ENCODE measurements around the gene ADCY5.
A peak's percentile ranks its signal among the peaks of the same experiment; 100 is the strongest.

Gene ADCY5

DNA sequence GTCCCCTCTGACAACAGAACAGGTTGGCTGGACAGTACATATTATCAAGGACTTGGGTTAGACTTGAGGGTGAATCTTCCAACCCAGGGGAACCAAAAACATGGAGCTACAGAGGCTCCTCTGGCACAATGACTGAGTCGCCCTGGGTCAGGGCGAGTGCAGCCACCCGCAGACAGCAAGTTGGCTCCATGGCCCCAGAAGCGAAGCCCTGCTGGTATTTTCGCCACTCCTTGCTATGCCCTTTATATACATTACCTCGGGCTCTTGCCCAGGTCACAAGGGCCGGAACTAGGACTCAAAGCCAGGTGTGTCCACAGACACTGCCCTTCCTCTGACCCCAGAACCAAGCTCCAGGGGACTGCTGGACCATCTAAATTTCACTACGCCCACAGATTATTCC is 64.6 kb downstream of the ADCY5 start:
- no peak for DNase-seq

DNA sequence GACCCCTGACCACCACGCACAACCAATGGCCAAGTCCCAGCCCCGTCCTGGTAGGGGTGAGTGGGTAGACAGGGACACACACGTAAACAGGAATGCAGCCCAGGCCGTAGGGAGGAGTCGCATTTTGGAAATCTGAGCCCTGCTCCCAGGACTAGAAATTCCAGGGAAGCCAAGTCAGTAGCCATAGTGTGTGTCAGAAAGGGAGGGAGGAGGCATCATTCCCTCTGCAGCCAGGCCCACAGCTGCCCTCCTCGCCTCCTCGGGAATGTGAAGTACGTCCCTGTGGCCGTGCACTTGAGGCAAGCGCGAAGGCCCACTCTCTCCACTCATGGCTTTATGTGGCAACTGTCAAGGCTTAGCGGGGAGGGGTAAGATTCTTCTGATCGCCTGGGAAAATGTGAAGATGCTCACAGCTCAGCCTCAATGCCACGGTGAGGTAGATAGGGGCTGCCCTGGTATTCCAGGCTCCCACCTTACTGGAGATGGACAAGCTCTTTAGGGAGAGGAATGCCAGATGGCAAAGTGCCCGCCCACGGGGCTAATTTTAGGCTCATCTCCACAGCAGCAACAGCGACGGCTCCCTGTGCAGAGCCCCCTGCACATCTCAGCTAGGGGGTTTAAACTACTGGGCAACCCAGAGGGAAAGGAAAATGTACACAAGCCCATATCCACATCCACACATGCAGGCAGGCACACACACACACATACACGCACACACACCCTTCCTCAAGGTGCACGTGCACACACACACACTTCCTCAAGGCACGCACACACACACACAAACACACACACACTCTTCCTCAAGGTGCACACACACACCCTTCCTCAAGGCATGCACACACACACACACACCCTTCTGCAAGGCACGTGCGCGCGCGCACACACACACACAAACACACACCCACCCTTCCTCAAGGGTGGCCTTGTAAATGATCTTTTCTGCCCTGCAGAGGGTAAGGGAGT is 65.5 kb downstream of the ADCY5 start:
- peak; percentile 35 for DNase-seq

GRCh38 chr3:123380261-123380660 is 68.6 kb downstream of the ADCY5 start:
- no peak for DNase-seq

DNA sequence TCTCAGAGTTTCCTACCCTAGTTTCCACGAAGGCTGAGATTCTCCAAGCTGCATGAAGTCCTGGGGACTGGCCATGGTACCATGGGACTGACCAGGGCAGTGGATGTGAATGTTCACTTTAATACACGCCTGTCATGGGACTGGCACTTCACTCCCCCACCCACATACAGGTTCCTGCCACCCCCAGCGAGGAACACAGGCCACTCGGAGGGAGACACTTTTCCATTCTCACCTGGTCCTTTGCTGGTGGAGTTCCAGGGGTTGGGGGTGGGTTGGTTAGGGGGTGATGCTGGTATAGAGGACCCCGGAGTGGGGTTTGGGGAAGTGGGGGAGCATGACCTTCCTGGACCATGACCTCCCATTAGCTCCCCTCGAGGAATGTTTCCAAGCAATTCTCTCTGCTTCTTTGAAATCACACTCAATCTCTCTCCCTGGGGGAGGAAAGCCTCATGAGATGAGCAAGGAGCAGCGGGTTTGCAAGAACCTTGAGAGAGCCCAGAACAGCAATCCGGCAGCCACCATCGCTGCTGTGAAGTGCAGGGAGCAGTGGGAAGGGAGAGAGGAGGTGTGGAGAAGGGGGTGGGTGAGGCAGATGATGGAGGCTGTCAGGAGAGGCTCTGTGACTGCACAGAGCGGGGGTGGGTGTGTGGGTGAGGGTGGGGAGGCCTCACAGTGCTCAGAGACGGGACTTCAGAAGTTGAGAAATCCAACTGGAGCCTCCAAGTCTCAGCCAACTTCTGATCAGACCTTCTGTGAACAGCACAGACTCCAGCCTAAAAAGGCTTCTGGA is 69.7 kb downstream of the ADCY5 start:
- no peak for DNase-seq

- DNase-seq = no peak
Measured at GRCh38 chr3:123378409-123378915, 70.4 kb downstream of the ADCY5 start.

- no peak for DNase-seq
Measured at GRCh38 chr3:123377243-123377740, 71.6 kb downstream of the ADCY5 start.

GRCh38 chr3:123376451-123377242 is 72.2 kb downstream of the ADCY5 start:
- DNase-seq = no peak

- DNase-seq = no peak
Measured at GRCh38 chr3:123375014-123375940, 73.6 kb downstream of the ADCY5 start.

- DNase-seq = peak; percentile 92
Measured at GRCh38 chr3:123374016-123374415, 74.9 kb downstream of the ADCY5 start.

- peak; percentile 29 for DNase-seq
Measured at GRCh38 chr3:123373474-123373987, 75.4 kb downstream of the ADCY5 start.

GRCh38 chr3:123372686-123373473 is 76.0 kb downstream of the ADCY5 start:
- peak; percentile 20 for DNase-seq

- no peak for DNase-seq
Measured at GRCh38 chr3:123371859-123372685, 76.8 kb downstream of the ADCY5 start.

GRCh38 chr3:123371426-123371825 is 77.5 kb downstream of the ADCY5 start:
- no peak for DNase-seq

DNA sequence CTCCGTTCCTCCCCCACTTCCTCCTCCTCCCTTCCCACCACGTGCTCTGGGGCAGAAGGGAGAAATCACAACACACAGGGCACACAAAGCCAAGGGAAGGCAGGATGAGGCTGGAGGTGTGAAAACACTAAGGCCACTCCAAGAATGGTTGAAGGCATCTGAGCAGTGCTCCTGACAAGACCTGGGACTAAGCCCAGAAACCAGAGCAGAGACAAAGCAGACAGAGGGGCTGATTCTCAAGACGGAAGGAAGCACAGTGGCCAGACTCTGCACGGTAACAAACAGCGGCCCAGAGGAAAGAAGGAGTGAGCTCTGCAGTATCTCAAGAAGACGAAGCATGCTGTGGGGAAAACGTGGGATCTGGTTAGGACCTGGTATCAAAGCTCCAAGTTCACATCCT is 78.1 kb downstream of the ADCY5 start:
- DNase-seq = no peak

GRCh38 chr3:123369085-123369484 is 79.8 kb downstream of the ADCY5 start:
- DNase-seq = no peak

DNA sequence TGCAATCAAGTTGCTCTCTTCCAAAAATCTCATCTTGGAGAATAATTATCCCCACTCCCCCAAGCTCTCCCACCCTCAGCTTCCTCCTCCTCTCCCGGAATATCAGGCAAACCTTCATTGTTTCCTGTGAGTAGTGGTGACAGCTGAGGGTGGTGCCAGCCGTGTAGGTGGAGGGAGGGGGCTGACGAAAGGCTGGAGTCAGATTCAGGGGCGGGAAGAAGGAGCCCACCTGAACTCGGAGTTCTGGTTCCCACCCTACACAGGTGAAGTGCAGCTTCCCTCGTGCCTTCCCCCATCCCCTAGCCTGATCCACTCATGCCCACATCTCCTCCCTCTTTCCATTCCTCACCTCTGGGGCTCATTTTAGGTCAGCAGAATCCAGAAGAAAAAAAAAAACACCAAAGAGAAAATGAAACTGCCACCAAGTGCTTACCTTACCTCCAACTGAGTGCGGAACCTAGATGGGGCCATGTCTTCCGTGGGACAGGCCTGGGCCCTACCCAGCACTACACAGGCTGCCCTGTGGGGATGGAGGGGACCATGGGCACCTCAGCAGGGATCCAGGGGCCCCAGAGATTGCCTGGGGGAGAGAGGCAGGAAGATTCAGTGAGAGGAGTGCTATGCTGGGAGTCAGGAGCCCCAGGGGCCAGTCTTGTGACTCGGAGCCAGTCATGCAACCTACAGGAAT is 81.3 kb downstream of the ADCY5 start:
- DNase-seq = no peak

- DNase-seq = no peak
Measured at GRCh38 chr3:123365450-123366143, 83.3 kb downstream of the ADCY5 start.

- DNase-seq = peak; percentile 11
Measured at GRCh38 chr3:123361071-123361470, 87.8 kb downstream of the ADCY5 start.

Data from NCI-H1694 (cell line).